Chondrocyte (in vitro differentiated cells): ENCODE data around the gene IGIP. TPM values are rescaled to one million over a fixed set of nuclear protein-coding genes. Genes with fewer than 3 reads are reported as not detected.

ENCODE experiments used
- DNase-seq: peaks from one replicate; pipeline ENCODE4 v3.0.0; 2021; ENCODE audit warnings: mixed read lengths, low spot score
- H3K27ac Mint-ChIP-seq: one replicate; pipeline ENCODE4 v1.8.0; 2021; ENCODE audit warnings: mild to moderate bottlenecking, moderate library complexity, mixed read lengths; ENCODE audit not compliant: unreplicated experiment
- H3K27me3 Mint-ChIP-seq: 2 replicates; pipeline ENCODE4 v1.8.0; 2021; ENCODE audit warnings: low read depth, mixed read lengths
- H3K36me3 Mint-ChIP-seq: 2 replicates; pipeline ENCODE4 v1.8.0; 2021; ENCODE audit warnings: low read depth, mixed read lengths
- H3K4me1 Mint-ChIP-seq: 2 replicates; pipeline ENCODE4 v1.8.0; 2021; ENCODE audit warnings: low read depth, mild to moderate bottlenecking, mixed read lengths
- H3K4me3 Mint-ChIP-seq: one replicate; pipeline ENCODE4 v1.8.0; 2021; ENCODE audit warnings: mild to moderate bottlenecking, moderate library complexity, mixed read lengths; ENCODE audit not compliant: unreplicated experiment
- H3K9me3 Mint-ChIP-seq: 2 replicates; pipeline ENCODE4 v1.8.0; 2021; ENCODE audit warnings: low read depth, mixed read lengths
- CTCF ChIP-seq: fragments of 200-600 bp; sonication (generic); IDR thresholded peaks from 2 replicates; pipeline ENCODE4 v1.5.0; 2021; ENCODE audit warnings: antibody characterized with exemption, mild to moderate bottlenecking, moderate library complexity
- total RNA-seq: library from RNA; stranded (reverse); gene quantifications from 3 replicates; pipeline ENCODE4 v1.2.1, GENCODE V29; 2021

The IGIP gene
- total RNA-seq, 1 donor from 2014 or later, result 6.9 TPM

GRCh38 chr5:140084541-140084940, 41.2 kb upstream of the IGIP start:
- Mint-ChIP-seq H3K36me3 (peaks cover 3% of the 10 kb centered on the region), H3K4me1 (no peaks in the 10 kb centered on the region), H3K27ac (no peak overlapping the region), H3K4me3 (no peak overlapping the region), H3K27me3 (peaks cover 64% of the 10 kb centered on the region), H3K9me3 (peaks cover 6% of the 10 kb centered on the region)
- TF ChIP-seq CTCF, result no peak
- DNase-seq, result no peak

GRCh38 chr5:140090251-140090650, 35.5 kb upstream of the IGIP start:
- H3K4me3 Mint-ChIP-seq, result no peak overlapping the region
- TF ChIP-seq CTCF, result no peak
- peaks cover 9% of the 10 kb centered on the region for H3K36me3 Mint-ChIP-seq
- peaks cover 18% of the 10 kb centered on the region for H3K9me3 Mint-ChIP-seq
- H3K27ac Mint-ChIP-seq, result no peak overlapping the region
- H3K4me1 Mint-ChIP-seq, result no peaks in the 10 kb centered on the region
- H3K27me3 Mint-ChIP-seq, result peaks cover 52% of the 10 kb centered on the region
- no peak for DNase-seq

- Mint-ChIP-seq H3K9me3 (peaks cover 18% of the 10 kb centered on the region), H3K36me3 (peaks cover 9% of the 10 kb centered on the region), H3K4me3 (no peak overlapping the region), H3K27ac (no peak overlapping the region), H3K27me3 (peaks cover 52% of the 10 kb centered on the region), H3K4me1 (no peaks in the 10 kb centered on the region)
- no peak for TF ChIP-seq CTCF
- no peak for DNase-seq
Observed at GRCh38 chr5:140093179-140093578, 32.6 kb upstream of the IGIP start.

GRCh38 chr5:140093866-140094265, 31.9 kb upstream of the IGIP start:
- Mint-ChIP-seq H3K4me1 (no peaks in the 10 kb centered on the region), H3K36me3 (peaks cover 9% of the 10 kb centered on the region), H3K27me3 (peaks cover 52% of the 10 kb centered on the region), H3K27ac (no peak overlapping the region), H3K9me3 (peaks cover 18% of the 10 kb centered on the region), H3K4me3 (no peak overlapping the region)
- no peak for DNase-seq
- no peak for TF ChIP-seq CTCF

GRCh38 chr5:140094889-140095288, 30.8 kb upstream of the IGIP start:
- Mint-ChIP-seq H3K4me3 (no peak overlapping the region), H3K9me3 (peaks cover 11% of the 10 kb centered on the region), H3K27ac (no peak overlapping the region), H3K27me3 (peaks cover 49% of the 10 kb centered on the region), H3K4me1 (no peaks in the 10 kb centered on the region), H3K36me3 (peaks cover 5% of the 10 kb centered on the region)
- DNase-seq, result no peak
- no peak for TF ChIP-seq CTCF
